VCaP (cell line): Measurements from ENCODE around the gene DNAH12.

Source experiments
- H3K27ac ChIP-seq: fragments of 450-650 bp; 2 replicates; pipeline ENCODE4 v1.5.1; 2017
- CTCF ChIP-seq: fragments of 450-650 bp; conservative IDR thresholded peaks from 2 replicates; pipeline ENCODE4 v1.5.1; 2017; ENCODE audit warnings: mild to moderate bottlenecking, moderate library complexity

Gene DNAH12

GRCh38 chr3:57556459-57557084 is 12.4 kb upstream of the DNAH12 start:
- TF ChIP-seq CTCF = no peak
- H3K27ac ChIP-seq = peak overlapping the region; percentile 98

GRCh38 chr3:57555738-57556458 is 11.8 kb upstream of the DNAH12 start, which contains the start of gene PDE12:
Gene PDE12, plus strand, starts transcription at chr3:57556274. Its CDS starts 106 bp downstream, at chr3:57556380.
- no peak for TF ChIP-seq CTCF
- H3K27ac ChIP-seq = peak within 1 kb of the TSS; percentile 98

GRCh38 chr3:57555306-57555705 is 11.2 kb upstream of the DNAH12 start:
- H3K27ac ChIP-seq = peak overlapping the region; percentile 98
- TF ChIP-seq CTCF = no peak

GRCh38 chr3:57546616-57547015 is 2.5 kb upstream of the DNAH12 start:
- H3K27ac ChIP-seq = no peak overlapping the region
- TF ChIP-seq CTCF = no peak

GRCh38 chr3:57545636-57546268 is 1.6 kb upstream of the DNAH12 start:
- TF ChIP-seq CTCF = no peak
- H3K27ac ChIP-seq = no peak overlapping the region

GRCh38 chr3:57538465-57538864 is 5.7 kb downstream of the DNAH12 start:
- H3K27ac ChIP-seq = peak overlapping the region; percentile 40
- 0 out of 2 replicates have a peak, but pooled peaks have one; percentile 12 for TF ChIP-seq CTCF

GRCh38 chr3:57530071-57530608 is 14.0 kb downstream of the DNAH12 start:
- peak overlapping the region; percentile 65 for H3K27ac ChIP-seq
- no peak for TF ChIP-seq CTCF
